NCI-H2196 (cell line): ENCODE measurements around the gene CACNA2D3.
"Not testable (repeated sequence)": the region's sequence is repeated elsewhere in the genome, so short reads cannot be mapped to it uniquely, and the experiment has no call there.

Source experiments
- DNase-seq: peaks from one replicate; lab custom pipeline; 2025; ENCODE audit not compliant: unreplicated experiment; lab: John Stamatoyannopoulos, UW

CACNA2D3 gene

GRCh38 chr3:54437271-54437670 lies 314.9 kb downstream of the CACNA2D3 start:
- no peak for DNase-seq

- DNase-seq = no peak
These were observed 321.3 kb downstream of the CACNA2D3 start for GRCh38 chr3:54443561-54444161.

GRCh38 chr3:54445630-54446029 lies 323.3 kb downstream of the CACNA2D3 start:
- no peak for DNase-seq

GRCh38 chr3:54447427-54447826 lies 325.1 kb downstream of the CACNA2D3 start:
- no peak for DNase-seq

- no peak for DNase-seq
These were observed 332.5 kb downstream of the CACNA2D3 start for GRCh38 chr3:54454806-54455205.

GRCh38 chr3:54458357-54458756 lies 336.0 kb downstream of the CACNA2D3 start:
- no peak for DNase-seq

- DNase-seq = not testable (repeated sequence)
These were observed 342.2 kb downstream of the CACNA2D3 start for GRCh38 chr3:54464554-54464953.

GRCh38 chr3:54476891-54477290 lies 354.5 kb downstream of the CACNA2D3 start:
- no peak for DNase-seq

GRCh38 chr3:54481606-54482365 lies 359.4 kb downstream of the CACNA2D3 start:
- no peak for DNase-seq

- DNase-seq = no peak
These were observed 362.0 kb downstream of the CACNA2D3 start for GRCh38 chr3:54484334-54484733.

GRCh38 chr3:54486317-54486716 lies 364.0 kb downstream of the CACNA2D3 start:
- no peak for DNase-seq

GRCh38 chr3:54488297-54488696 lies 365.9 kb downstream of the CACNA2D3 start:
- no peak for DNase-seq

- DNase-seq = no peak
These were observed 371.9 kb downstream of the CACNA2D3 start for GRCh38 chr3:54494209-54494608.

GRCh38 chr3:54506603-54507002 lies 384.3 kb downstream of the CACNA2D3 start:
- DNase-seq = no peak

- DNase-seq = no peak
These were observed 385.6 kb downstream of the CACNA2D3 start for GRCh38 chr3:54507876-54508460.

- DNase-seq = no peak
These were observed 388.2 kb downstream of the CACNA2D3 start for GRCh38 chr3:54510506-54510905.

- DNase-seq = no peak
These were observed 389.5 kb downstream of the CACNA2D3 start for GRCh38 chr3:54511766-54512365.

GRCh38 chr3:54514006-54514405 lies 391.7 kb downstream of the CACNA2D3 start:
- no peak for DNase-seq

GRCh38 chr3:54514416-54514815 lies 392.1 kb downstream of the CACNA2D3 start:
- DNase-seq = no peak

- DNase-seq = no peak
These were observed 393.3 kb downstream of the CACNA2D3 start for GRCh38 chr3:54515441-54516213.

- DNase-seq = no peak
These were observed 395.1 kb downstream of the CACNA2D3 start for GRCh38 chr3:54517424-54517823.
